HG02852 (cell line): Measurements from ENCODE around the gene LAPTM5.
A peak's percentile ranks its signal among the peaks of the same experiment; 100 is the strongest.
"Not testable (repeated sequence)": the region's sequence is repeated elsewhere in the genome, so short reads cannot be mapped to it uniquely, and the experiment has no call there.

ENCODE experiments used
- ATAC-seq: cut with Tn5 transposase; IDR thresholded peaks from one replicate; pipeline ENCODE4 v1.9.1; 2021; ENCODE audit warnings: mild to moderate bottlenecking, moderate library complexity; ENCODE audit not compliant: unreplicated experiment

The LAPTM5 gene

GRCh38 chr1:30700528-30701257 is 56.9 kb downstream of the LAPTM5 start:
- no peak for ATAC-seq

- no peak for ATAC-seq
These were observed 57.8 kb downstream of the LAPTM5 start for GRCh38 chr1:30699762-30700161.

DNA sequence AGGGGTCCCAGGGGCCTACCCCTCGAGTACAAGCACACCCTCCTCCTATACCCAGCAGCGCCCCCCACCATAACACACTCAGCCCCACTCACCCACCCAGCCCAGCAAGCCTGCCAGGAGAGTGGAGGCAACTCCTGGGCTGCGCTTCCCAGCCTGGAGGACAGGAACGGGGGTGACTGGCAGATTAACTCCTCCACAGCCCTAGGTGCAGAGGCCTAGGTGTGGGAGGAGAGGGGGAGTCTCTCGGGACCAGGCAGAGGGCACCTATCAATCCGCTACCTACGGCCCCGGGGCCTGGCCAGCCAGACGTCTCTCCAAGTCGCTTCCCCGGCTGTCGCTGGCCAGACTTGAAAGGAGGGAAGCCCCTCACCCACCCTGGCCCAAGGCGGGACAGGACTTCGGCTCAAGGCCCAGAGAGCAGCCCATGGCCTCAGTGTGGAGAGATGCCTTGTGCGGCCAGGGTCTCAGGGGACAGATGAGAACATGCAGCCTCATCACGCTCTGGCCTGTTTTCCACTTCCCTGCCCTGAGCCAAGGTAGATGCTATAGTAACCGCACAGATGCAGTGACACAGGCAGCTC is 59.1 kb downstream of the LAPTM5 start:
- ATAC-seq, result no peak

GRCh38 chr1:30697571-30698376 is 59.8 kb downstream of the LAPTM5 start:
- peak; percentile 63 for ATAC-seq

DNA sequence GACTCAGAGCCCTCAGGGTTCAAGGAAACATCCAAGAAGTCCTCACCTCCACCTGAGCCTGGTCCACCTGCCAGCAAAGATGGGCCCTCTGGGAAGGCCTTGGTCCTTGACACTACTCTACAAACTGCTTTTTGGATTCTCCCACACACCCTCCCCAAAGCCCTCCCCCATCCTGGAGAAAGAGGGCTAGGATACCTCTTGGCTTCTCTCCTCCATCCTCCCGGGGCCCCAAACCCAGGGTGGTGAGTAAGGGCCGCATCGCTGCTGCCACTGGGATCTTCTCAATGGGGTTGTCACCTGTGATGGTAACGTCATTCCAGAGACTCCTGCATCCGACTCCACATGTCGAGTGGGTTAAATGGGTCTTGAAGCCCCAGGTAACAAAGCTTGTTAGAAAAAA is 60.7 kb downstream of the LAPTM5 start:
- no peak for ATAC-seq

DNA sequence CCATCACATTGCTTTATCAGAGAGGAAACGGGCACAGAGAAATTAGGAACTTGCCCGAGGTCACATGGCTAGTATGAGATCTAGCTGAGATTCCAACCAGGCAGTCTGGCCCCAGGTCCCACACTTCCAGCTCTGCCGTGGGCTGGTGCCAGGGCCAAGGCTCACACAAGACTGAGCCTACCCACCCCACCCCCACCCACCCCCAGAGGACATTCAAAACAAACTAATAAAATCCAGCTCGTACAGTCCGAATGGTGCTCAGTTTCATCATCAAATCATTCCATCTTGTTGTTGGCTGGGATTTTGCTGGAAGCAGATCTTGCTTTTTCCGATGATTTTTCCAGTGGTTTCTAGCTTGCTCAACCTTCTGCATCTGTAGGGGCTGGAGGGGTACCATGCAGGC is 62.1 kb downstream of the LAPTM5 start:
- ATAC-seq, result no peak

DNA sequence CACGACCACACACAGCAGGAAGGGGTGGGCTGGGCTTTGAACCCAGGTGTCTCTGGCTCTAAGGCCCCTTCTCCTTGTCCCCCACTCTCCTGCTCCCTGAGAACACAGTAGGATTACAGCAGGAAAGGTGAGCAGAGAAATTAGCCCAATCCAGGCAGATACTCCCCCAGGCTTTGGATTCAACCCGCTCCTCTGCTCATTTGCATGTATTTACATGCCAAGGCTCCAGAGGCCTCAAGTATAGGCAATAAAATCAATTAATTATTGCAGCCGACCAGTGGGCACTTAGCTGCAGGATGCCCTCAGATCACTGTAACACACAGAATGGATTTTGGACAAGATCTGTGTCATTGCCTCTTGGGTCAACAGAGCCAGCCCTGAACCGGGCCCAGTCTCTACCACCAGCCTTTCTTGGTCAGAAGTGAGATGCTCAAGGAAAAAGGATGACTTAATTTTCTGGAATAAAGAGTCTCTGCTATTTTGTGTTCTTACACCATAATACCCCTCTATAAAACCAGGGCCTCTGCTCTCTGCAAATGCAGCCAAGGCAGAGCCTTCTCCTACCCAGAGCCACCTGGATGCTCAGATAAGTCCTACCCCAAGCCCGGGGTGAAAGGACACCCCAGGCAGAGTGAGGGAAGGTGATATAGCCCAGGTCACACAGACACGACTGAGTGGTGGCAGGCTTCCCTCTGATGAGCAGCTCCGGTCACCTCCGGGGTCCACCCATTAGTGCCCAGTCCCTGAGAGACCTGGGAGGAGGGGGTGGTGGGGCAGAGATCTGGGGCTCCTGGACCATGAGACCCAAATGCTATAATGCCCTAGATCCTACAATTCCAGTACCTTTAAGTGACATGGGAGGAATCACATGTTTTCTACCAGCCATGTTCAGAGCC is 63.0 kb downstream of the LAPTM5 start:
- ATAC-seq, result no peak

DNA sequence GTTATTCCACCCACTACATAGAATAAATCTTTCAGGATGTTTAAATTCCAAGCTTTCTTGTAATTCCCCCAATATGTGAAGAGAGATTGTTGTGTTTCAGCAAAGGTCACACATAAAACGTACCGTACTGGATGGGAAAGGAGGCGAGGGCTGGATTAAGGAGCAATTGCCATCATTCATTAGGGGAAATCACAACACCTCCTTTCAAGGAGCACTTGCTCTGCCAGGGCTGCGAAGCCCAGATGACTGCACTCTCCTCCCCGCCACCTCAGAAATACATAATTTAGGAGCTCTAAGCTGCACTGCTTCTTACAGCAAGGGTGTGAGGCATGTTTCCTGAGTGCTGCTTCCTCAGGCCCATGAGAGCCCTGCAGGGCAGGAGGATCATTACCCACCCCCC is 63.8 kb downstream of the LAPTM5 start:
- no peak for ATAC-seq

DNA sequence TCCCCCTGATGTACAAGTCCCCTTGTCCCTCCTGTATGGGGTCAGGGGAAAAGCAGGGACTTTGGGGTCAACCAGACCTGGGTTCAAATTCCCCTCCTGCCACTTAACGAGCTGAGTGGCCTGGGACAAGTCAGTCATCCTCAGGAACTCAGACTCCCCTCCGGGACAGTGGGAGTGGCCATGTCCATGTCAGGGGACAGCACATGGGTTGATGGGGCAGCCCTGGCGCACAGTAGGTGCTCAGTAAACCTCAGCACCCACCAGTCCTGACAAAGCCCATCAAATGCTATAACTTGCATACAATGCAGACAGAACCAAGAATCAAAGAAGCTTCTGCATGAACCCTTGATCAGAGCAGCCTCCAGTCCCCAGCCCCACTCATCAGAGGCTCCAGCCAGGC is 64.2 kb downstream of the LAPTM5 start:
- no peak for ATAC-seq

DNA sequence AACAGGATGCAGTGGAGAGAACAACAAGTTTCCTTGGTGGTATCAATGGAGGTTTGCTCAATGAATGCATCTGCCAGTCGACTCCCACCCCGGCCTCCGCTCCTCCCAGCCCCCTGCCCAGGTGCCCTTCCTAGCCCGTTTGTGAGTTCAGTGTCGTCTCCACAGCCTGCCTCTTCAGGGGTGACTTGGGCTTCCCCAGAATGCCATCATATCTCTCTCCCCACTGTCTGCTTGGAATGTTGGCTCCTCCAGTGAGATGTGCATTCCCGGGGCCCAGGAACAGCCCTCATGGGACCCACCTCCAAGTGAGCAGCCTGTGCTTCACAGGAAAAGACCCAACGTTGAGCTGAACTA is 64.6 kb downstream of the LAPTM5 start:
- ATAC-seq, result no peak

GRCh38 chr1:30692201-30692947 is 65.2 kb downstream of the LAPTM5 start:
- ATAC-seq, result no peak

DNA sequence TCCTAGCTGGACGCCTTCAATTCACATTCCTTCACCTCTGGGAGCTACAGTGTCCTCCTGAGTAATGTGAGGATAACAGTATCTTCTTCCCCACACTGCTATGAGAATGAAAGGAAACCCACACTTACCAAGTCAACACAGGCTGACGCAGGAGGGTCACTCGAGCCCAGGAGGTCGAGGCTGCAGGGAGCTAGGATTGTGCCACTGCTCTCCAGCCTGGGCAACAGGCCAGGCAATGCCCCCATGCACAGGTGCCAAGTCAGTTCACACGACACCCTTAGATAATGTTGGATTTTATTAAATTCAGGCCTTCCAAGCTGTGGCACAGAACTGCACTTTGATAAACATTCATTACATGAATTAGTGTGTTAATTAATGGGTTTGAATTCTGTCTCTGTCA is 66.1 kb downstream of the LAPTM5 start:
- no peak for ATAC-seq

- no peak for ATAC-seq
These were observed 67.5 kb downstream of the LAPTM5 start for GRCh38 chr1:30689901-30690645.

DNA sequence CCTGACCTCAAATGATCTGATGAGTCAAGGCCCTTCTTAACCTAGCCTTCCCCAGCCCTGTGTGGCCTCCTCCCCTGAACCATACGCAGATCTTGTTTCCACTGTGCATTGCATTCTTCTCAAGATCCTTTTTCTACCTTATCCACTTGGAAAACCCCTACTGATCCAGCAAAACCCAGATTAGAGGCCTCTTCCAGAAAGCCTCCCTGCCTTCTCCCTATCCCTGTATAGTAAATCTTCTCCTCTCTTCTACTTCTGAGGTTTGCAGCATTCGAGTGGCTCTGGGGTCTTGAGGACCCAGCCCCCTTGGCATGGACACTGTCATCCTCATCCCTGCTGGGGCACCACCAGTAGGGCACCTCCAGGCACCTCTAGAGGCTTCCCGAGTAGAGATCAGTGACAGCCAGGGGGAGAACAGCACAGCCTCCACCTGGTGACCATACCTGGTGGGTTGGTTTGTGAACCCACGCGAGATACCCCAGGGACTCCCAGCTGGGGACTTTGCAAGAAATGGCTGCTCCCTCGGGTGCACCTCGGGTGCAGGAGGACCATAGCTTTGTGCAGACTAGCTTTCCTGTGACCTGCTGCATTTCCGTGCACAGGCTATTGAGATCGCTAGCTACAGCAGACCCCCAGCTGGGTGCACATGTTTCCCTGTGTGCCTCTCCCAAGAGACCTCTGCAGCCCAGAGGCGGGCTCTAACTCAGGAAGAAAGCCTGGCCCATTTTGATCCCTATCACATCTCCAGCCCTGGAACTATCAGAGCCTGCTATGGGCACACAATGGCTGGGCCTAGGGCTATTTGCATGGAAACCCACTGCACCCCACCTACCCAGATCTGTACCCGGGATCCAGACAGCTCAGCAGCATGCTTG is 68.4 kb downstream of the LAPTM5 start:
- no peak for ATAC-seq

GRCh38 chr1:30688516-30688915 is 69.1 kb downstream of the LAPTM5 start:
- ATAC-seq, result not testable (repeated sequence)

DNA sequence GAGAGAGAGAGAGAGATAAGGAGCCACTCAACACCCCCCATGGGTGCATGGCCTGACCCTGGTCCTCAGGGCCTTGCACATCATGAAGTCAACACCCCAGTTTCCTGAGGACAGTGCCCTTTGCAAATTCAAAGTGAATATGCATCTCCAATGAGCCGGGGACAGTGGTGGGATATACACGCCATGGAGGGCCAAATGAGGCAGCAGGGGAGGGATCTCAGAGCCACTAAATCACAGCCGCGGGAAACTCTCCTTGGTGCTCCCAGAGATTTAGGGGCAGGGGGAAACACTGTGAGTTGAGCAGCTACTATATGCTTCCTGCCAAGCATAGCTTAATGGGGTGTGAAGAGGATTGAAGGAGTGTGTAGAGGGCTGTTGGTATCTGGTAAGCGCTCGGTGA is 69.7 kb downstream of the LAPTM5 start:
- ATAC-seq, result no peak

DNA sequence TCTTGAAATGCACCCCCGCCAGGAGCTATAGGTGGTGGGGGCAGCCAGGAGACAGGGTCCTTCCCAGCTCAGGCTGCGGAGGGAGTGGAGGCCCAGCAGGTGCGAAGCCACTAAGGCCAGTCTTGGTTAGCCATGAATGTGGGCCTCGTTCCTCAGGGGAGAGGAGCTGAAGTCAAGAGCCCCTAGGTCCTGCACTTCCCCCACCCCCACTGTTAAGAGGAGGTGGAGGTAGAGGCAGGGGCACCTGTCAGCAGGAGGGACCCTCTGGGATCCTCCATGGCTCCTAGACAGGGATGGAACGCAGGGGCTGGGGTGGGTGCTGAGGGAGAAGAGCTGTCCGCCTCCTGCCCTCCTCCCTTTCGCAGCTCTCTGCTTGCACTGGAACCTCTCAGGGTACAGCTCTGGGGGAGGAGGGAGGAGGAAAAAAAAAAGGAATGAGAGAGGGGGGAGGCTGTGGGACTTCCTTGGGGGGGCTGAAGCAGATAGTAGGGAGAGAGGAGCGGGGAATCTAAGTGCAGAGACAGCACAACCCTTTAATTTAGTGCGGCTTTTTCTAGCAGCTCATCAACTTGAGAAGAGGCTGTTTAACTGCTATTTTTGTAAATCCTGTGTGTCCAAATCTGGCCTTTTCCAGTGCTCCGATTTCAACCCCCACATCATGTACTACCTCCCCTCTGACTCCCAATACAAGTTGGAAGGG is 71.2 kb downstream of the LAPTM5 start:
- ATAC-seq, result no peak

DNA sequence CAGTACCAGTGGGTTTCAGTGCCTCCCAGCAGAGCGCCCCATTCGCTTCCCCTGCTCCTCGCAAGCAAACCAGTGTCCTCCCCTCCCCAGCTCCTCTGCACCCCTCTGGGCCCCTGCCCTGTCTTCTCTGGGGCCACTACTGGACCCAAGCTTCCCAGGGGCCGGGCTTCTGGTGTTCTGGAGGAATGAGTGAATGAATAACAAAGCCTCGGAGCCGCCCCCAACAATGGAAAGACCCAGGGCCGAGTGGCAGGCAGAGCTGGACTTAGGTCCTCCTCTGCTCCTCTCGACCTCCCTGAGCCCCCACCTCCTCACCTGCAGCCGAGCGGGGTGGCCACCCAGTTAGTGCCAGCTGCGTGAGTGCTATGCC is 71.8 kb downstream of the LAPTM5 start:
- ATAC-seq, result no peak
